ENCODE results near the gene SOX18. TPM values are rescaled to one million over a fixed set of nuclear protein-coding genes. Genes with fewer than 3 reads are reported as not detected.

The SOX18 gene
- total and polyA plus RNA-seq, 2 of the 13 experiments (the other 11 are each of a cell fraction or from before 2014, with no cell fraction given): 1.6 to 1.9 TPM

DNA sequence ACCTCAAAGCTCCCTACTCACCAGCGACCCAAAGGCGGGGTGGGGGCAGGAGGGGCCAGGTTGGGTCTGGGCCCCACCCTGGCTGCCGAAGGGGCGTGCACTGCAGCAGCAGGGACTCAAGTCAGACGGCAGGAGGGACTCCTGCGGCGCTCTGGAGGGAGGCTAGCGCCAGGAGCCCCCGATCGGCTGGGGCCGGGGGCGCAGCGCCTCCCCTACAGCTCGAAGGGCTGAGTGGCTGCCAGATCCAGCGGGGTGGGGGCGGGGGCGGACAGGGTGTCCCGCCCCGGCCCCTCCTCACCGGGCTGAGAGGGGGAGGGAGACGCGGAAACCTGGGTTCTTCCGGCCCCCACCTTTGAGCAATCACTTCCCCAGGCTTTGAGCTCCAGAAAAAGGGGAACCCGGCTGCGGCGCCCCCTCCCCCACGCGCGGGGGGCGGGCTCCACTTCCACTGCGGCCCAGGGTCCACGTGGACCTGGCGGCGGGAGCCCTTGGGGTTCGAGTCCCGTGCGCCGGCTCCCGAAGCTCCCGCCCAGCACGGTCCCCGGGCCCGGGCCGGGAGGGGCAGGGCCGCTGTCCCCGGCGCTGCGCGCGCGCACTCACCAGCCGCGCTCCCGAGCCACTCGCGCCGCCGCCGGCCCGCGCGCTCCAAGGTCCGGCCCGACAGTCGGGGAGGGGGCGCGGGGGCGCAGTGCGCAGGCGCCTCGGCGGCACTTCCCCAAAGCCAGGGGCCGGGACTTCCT is 30.0 kb upstream of the SOX18 start, which contains the start of gene RGS19 (continued):
- TF ChIP-seq, protein P1, sequence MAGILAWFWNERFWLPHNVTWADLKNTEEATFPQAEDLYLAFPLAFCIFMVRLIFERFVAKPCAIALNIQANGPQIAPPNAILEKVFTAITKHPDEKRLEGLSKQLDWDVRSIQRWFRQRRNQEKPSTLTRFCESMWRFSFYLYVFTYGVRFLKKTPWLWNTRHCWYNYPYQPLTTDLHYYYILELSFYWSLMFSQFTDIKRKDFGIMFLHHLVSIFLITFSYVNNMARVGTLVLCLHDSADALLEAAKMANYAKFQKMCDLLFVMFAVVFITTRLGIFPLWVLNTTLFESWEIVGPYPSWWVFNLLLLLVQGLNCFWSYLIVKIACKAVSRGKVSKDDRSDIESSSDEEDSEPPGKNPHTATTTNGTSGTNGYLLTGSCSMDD (CRISPR knock-in tag; IDR thresholded peaks at IDR 0.05): no peak
- TF ChIP-seq KLF15 (CRISPR knock-in tag; IDR thresholded peaks at IDR 0.05; ENCODE audit: borderline replicate concordance) (no peak), ZNF530 (CRISPR knock-in tag; IDR thresholded peaks at IDR 0.05; ENCODE audit: low read depth) (no peak), SNRNP70 (IDR thresholded peaks at IDR 0.05; ENCODE audit: low read depth, low read length) (no peak), MAFG (CRISPR knock-in tag; IDR thresholded peaks at IDR 0.05) (no peak), U2AF2 (IDR thresholded peaks at IDR 0.05; ENCODE audit: low read depth, low read length) (no peak), CEBPG (CRISPR knock-in tag; IDR thresholded peaks at IDR 0.05) (peak; percentile 38; the same call in 1 of the 2 replicates), ARHGAP35 (CRISPR knock-in tag; IDR thresholded peaks at IDR 0.05; ENCODE audit: borderline replicate concordance) (no peak), ZNF3 (CRISPR knock-in tag; IDR thresholded peaks at IDR 0.05) (no peak), NR2F6 (IDR thresholded peaks at IDR 0.05) (no peak), NR2F6 (CRISPR knock-in tag; IDR thresholded peaks at IDR 0.05) (no peak), HOXA3 (CRISPR knock-in tag; IDR thresholded peaks at IDR 0.05) (peak; percentile 22; the same call in 1 of the 2 replicates), BCLAF1 (IDR thresholded peaks at IDR 0.05) (no peak), NBN (conservative IDR thresholded peaks at IDR 0.05) (no peak), ZNF776 (CRISPR knock-in tag; IDR thresholded peaks at IDR 0.05) (peak; percentile 42; the same call in 1 of the 2 replicates), TARDBP (CRISPR knock-in tag; IDR thresholded peaks at IDR 0.05) (no peak), ZNF460 (CRISPR knock-in tag; IDR thresholded peaks at IDR 0.05; ENCODE audit: borderline replicate concordance) (no peak), JUNB (CRISPR knock-in tag; IDR thresholded peaks at IDR 0.05; ENCODE audit: borderline replicate concordance) (no peak), ATF7-NPFF (CRISPR knock-in tag; IDR thresholded peaks at IDR 0.05; ENCODE audit: low read depth) (peak; percentile 41; the same call in 1 of the 2 replicates), AGO1 (IDR thresholded peaks at IDR 0.05; ENCODE audit: low read depth, low read length, poor library complexity, severe bottlenecking) (peak; percentile 49), MAFF (IDR thresholded peaks at IDR 0.05; ENCODE audit: low read depth, low read length) (no peak), ZSCAN9 (CRISPR knock-in tag; IDR thresholded peaks at IDR 0.05; ENCODE audit: borderline replicate concordance) (no peak; the same call in 1 of the 2 replicates)
- TF ChIP-seq, protein P2, sequence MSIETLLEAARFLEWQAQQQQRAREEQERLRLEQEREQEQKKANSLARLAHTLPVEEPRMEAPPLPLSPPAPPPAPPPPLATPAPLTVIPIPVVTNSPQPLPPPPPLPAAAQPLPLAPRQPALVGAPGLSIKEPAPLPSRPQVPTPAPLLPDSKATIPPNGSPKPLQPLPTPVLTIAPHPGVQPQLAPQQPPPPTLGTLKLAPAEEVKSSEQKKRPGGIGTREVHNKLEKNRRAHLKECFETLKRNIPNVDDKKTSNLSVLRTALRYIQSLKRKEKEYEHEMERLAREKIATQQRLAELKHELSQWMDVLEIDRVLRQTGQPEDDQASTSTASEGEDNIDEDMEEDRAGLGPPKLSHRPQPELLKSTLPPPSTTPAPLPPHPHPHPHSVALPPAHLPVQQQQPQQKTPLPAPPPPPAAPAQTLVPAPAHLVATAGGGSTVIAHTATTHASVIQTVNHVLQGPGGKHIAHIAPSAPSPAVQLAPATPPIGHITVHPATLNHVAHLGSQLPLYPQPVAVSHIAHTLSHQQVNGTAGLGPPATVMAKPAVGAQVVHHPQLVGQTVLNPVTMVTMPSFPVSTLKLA (IDR thresholded peaks at IDR 0.05): no peak
- TF ChIP-seq, protein P3, sequence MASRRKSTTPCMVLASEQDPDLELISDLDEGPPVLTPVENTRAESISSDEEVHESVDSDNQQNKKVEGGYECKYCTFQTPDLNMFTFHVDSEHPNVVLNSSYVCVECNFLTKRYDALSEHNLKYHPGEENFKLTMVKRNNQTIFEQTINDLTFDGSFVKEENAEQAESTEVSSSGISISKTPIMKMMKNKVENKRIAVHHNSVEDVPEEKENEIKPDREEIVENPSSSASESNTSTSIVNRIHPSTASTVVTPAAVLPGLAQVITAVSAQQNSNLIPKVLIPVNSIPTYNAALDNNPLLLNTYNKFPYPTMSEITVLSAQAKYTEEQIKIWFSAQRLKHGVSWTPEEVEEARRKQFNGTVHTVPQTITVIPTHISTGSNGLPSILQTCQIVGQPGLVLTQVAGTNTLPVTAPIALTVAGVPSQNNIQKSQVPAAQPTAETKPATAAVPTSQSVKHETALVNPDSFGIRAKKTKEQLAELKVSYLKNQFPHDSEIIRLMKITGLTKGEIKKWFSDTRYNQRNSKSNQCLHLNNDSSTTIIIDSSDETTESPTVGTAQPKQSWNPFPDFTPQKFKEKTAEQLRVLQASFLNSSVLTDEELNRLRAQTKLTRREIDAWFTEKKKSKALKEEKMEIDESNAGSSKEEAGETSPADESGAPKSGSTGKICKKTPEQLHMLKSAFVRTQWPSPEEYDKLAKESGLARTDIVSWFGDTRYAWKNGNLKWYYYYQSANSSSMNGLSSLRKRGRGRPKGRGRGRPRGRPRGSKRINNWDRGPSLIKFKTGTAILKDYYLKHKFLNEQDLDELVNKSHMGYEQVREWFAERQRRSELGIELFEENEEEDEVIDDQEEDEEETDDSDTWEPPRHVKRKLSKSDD (CRISPR knock-in tag; IDR thresholded peaks at IDR 0.05; ENCODE audit: low read depth): 0 out of 2 replicates have a peak, but pooled peaks have one; percentile 20

Data from HepG2 (cell line).